Omental fat pad (tissue), 4 donors: ENCODE data around the gene INTS1. TPM values are rescaled to one million over a fixed set of nuclear protein-coding genes. Genes with fewer than 3 reads are reported as not detected.

Source experiments
- ATAC-seq: fragments of 150-250 bp; one replicate; pipeline ENCODE4 v1.9.1; 2016; ENCODE audit warnings: mild to moderate bottlenecking, moderate library complexity; ENCODE audit not compliant: low FRiP score
- DNase-seq: peaks from one replicate; pipeline ENCODE4 v3.0.0-alpha.2; 2019; ENCODE audit warnings: low spot score
- CTCF ChIP-seq, 3 donors: fragments of 450-650 bp; IDR thresholded peaks; one replicate each; pipeline ENCODE4 v1.5.1; 2016 to 2017; ENCODE audit warnings: antibody characterized with exemption in 3 of 3, mild to moderate bottlenecking in 3 of 3, moderate library complexity in 2 of 3
- total RNA-seq, 4 donors: library from RNA; depleted of rRNA; stranded (reverse); fragments of >200 nt; gene quantifications; one replicate each; pipeline ENCODE4 v1.1.0, GENCODE V29; 2016

INTS1 gene
- total RNA-seq, 4 donors from 2014 or later, result 22.4 to 39.4 (median 32.0) TPM

- DNase-seq, result peak; percentile 89
- no peak for TF ChIP-seq CTCF (IDR thresholded peaks at IDR 0.05)
- ATAC-seq, result peak; percentile 78
These were observed 32.8 kb upstream of the INTS1 start for GRCh38 chr7:1536743-1537534.

- TF ChIP-seq CTCF (IDR thresholded peaks at IDR 0.05), result no peak
- no peak for ATAC-seq
These were observed 32.2 kb upstream of the INTS1 start for GRCh38 chr7:1536455-1536742.

GRCh38 chr7:1535701-1536454 is 31.7 kb upstream of the INTS1 start:
- DNase-seq (no peak), ATAC-seq (no peak)
- TF ChIP-seq CTCF (IDR thresholded peaks at IDR 0.05), result no peak

More at GRCh38 chr7:1536455-1536742, 32.2 kb upstream of the INTS1 start:
- DNase-seq, result no peak

- no peak for TF ChIP-seq CTCF (IDR thresholded peaks at IDR 0.05)
- DNase-seq (no peak), ATAC-seq (no peak)
These were observed 30.9 kb upstream of the INTS1 start for GRCh38 chr7:1535100-1535458.

- ATAC-seq (no peak), DNase-seq (no peak)
- TF ChIP-seq CTCF (IDR thresholded peaks at IDR 0.05), result no peak
These were observed 30.3 kb upstream of the INTS1 start for GRCh38 chr7:1534330-1535099.

GRCh38 chr7:1533547-1534329 is 29.5 kb upstream of the INTS1 start:
- DNase-seq, result no peak
- no peak for TF ChIP-seq CTCF (IDR thresholded peaks at IDR 0.05)

More at GRCh38 chr7:1533547-1534329, 29.5 kb upstream of the INTS1 start:
- no peak for ATAC-seq
